ENCODE measurements around the gene LCOR.

GRCh38 chr10:97003151-97003803 lies 171.2 kb downstream of the LCOR start:
- TF ChIP-seq POLR2A (IDR thresholded peaks at IDR 0.05) = no peak
- TF ChIP-seq CTCF (IDR thresholded peaks at IDR 0.05) = no peak

Measured in Peyer's patch (tissue), 4 donors.